ENCODE results near the gene CCDC159.
"Not testable (repeated sequence)": the region's sequence is repeated elsewhere in the genome, so short reads cannot be mapped to it uniquely, and the experiment has no call there.

CCDC159 gene

GRCh38 chr19:11338121-11338520, 8.2 kb upstream of the CCDC159 start:
- no peak for DNase-seq (ENCODE audit: low read depth in 1 of 2, low spot score in 1 of 2)

DNA sequence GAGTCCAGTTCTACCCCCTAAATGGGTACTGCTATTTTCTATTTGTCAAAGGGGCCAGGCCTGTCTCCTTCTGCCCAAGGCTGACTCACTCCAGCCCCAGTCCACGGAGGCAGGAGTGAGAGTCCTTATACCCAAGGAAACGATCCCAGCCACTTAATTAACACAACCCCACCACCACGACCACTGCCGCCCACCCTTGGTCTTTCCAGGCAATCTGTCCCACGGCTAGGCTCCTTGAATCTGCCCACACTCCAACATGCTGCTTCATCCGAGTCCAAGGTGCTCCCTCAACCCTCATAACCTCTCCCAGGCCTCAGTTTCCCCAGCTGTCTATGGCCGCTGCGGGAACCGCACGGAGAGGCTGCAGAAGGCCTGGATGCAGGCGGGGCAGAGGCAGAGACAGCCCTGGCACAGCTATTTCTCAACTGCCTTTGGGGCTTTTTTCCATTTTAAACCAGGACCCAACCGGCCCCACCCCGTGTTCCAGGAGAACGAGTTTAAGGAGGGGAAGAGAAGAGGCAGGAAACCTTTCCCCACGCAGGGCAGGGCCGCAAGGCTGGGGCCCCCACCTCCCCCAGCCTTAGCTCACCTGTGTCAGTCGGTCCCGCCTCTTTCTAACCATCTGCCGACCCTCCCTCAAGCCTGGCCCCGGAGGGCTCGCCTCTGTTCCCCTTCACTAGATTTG, 7.6 kb upstream of the CCDC159 start:
- no peak for DNase-seq (ENCODE audit: low read depth in 1 of 2, low spot score in 1 of 2)

GRCh38 chr19:11339254-11340098, 6.8 kb upstream of the CCDC159 start, which contains the start of gene RAB3D:
Gene RAB3D (minus strand): TSS chr19:11339657. CDS start chr19:11337399, 2,258 bp downstream.
- DNase-seq (ENCODE audit: low read depth in 1 of 2, low spot score in 1 of 2), result peak; percentile 52 to 74

DNA sequence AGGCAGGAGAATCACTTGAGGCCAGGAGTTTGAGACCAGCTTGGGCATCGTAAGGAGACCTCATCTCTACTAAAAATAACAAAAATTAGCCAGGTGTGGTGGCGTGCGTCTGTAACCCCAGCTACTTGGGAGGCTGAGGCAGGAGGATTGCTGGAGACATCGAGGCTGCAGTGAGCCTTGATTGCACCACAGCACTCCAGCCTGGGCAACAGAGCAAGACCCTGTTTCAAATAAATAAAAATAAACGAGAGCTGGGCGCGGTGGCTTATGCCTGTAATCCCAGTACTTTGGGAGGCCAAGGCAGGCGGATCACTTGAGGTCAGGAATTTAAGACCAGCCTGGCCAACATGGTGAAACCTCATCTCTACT, 6.2 kb upstream of the CCDC159 start:
- not testable (repeated sequence) for DNase-seq (ENCODE audit: low read depth in 1 of 2, low spot score in 1 of 2)

DNA sequence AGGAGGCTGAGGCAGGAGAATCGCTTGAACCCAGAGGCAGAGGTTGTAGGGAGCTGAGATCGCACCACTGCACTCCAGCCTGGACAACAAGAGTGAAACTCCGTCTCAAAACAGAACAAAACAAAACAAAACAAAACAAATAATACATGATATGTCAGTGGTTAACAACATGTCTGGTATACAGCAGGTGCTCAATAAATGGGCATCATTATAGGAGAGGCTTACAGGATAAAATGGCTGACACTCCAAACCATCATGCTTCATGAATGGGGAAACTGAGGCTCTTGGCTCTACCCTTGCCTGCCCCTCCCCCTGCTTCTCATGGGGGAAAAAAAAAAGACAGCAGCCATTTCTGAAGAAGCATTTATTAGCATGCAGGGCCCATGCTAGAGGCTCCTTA, 3.9 kb upstream of the CCDC159 start:
- DNase-seq (ENCODE audit: low read depth in 1 of 2, low spot score in 1 of 2), result no peak

GRCh38 chr19:11345122-11345803, 1.1 kb upstream of the CCDC159 start:
- no peak for DNase-seq (ENCODE audit: low read depth in 1 of 2, low spot score in 1 of 2)

DNA sequence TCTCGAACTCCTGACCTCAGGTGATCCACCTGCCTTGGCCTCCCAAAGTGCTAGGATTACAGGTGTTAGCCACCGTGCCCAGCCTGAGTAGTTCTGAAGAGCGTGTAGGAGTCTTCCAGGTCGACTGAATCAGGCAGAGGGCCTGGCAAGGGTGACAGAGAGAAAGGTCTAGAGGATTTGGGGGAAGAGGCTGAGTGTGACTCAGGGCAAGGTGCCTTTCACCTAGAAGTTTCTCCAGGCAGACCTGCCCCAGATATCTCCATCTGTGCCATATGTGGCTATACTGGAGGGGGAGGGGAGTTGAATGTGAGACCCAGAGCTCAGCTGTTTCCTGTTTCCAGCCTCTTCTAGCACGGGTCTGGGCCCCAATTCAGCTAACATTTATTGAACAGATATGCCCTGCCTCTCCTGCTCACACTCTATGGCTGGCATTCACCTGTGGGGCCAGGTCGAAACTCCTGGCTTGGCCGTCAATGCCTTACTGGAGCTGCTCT, 1.3 kb downstream of the CCDC159 start:
- DNase-seq (ENCODE audit: low read depth in 1 of 2, low spot score in 1 of 2), result no peak

DNA sequence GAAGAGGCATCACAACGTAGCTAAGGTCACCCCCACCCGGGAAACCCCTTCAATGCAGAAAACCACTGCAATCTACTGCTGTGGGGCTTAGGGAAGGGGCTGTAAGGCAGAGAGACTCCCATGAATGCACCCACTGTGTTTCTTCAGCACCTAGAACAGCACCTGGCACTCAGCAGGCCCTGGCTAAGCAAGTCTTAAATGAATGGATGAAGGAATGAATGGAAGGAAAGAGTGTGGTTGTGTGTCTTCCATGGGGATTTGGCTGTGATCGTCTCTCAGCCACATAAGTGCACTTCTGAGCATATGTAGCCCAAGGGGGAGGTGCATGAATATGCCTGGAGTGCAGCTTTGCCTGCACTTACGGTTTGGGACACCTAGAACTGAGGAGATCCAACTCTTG, 2.9 kb downstream of the CCDC159 start:
- DNase-seq (ENCODE audit: low read depth in 1 of 2, low spot score in 1 of 2), result no peak

DNA sequence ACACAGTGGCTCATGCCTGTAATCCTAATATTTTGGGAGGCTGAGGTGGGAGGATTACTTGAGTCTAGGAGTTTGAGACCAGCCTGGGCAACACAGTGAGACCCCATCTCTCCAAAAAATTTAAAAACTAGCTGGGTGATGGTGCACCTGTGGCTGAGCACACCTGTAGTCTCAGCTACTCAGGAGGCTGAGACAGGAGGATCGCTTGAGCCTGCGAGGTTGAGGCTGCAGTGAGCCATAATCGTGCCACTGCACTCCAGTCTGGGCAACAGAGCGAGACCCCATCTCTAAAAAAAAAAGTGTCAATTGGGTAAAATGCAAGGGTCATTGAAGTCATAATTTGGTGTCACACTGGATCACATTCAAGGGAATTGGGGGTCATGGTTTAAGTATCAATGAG, 7.8 kb downstream of the CCDC159 start:
- DNase-seq (ENCODE audit: low read depth in 1 of 2, low spot score in 1 of 2), result not testable (repeated sequence)

- peak; percentile 66 to 79 for DNase-seq (ENCODE audit: low read depth in 1 of 2, low spot score in 1 of 2)
These were observed 9.1 kb downstream of the CCDC159 start, which contains the start of gene PLPPR2 for GRCh38 chr19:11355160-11356073. Gene PLPPR2 (plus strand): TSS chr19:11355432. CDS start chr19:11357674, 2,242 bp downstream.

GRCh38 chr19:11356074-11356397, 9.7 kb downstream of the CCDC159 start:
- DNase-seq (ENCODE audit: low read depth in 1 of 2, low spot score in 1 of 2), result no peak

- no peak for DNase-seq (ENCODE audit: low read depth in 1 of 2, low spot score in 1 of 2)
These were observed 10.6 kb downstream of the CCDC159 start for GRCh38 chr19:11356676-11357550.

GRCh38 chr19:11359421-11359820, 13.1 kb downstream of the CCDC159 start:
- no peak for DNase-seq (ENCODE audit: low read depth in 1 of 2, low spot score in 1 of 2)

GRCh38 chr19:11361037-11361770, 14.9 kb downstream of the CCDC159 start:
- no peak for DNase-seq (ENCODE audit: low read depth in 1 of 2, low spot score in 1 of 2)

- no peak for DNase-seq (ENCODE audit: low read depth in 1 of 2, low spot score in 1 of 2)
These were observed 15.7 kb downstream of the CCDC159 start for GRCh38 chr19:11361771-11362731.

DNA sequence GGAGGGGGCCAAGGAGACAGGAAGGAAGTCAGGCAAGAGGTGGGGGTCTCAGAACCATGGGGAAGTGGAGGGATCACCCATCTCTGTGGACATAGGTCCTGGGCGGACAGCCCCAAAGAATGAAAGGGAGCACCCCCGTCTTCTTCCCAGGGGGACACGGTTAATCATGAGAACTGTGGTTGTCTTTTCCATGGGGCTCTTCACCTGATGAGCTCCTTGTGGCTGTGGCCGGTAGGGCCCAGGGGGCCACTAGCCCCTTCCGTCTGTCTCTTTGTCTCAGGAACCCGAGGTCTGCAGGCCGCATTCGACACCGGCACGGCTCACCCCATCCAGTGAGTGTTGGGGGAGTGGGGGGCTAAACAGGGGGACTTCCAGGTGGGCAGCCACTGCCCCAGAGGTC, 17.6 kb downstream of the CCDC159 start:
- DNase-seq (ENCODE audit: low read depth in 1 of 2, low spot score in 1 of 2), result no peak

GRCh38 chr19:11364296-11364904, 18.1 kb downstream of the CCDC159 start:
- no peak for DNase-seq (ENCODE audit: low read depth in 1 of 2, low spot score in 1 of 2)

Data from stimulated activated CD4-positive, alpha-beta T cell treated with anti-CD3 and anti-CD28 coated beads, Interleukin-15, amount 100 ng/mL, for 1 hour (primary cell).